Mesodermal cell (in vitro differentiated cells): ENCODE data around the gene GLT8D1.
A peak's percentile ranks its signal among the peaks of the same experiment; 100 is the strongest.
"Not testable (repeated sequence)": the region's sequence is repeated elsewhere in the genome, so short reads cannot be mapped to it uniquely, and the experiment has no call there.

ENCODE experiments used
- H3K27ac ChIP-seq: 2 replicates; pipeline ENCODE4 v1.7.0; 2013; ENCODE audit warnings: mild to moderate bottlenecking, low read depth, low read length, moderate library complexity; ENCODE audit not compliant: severe bottlenecking
- H3K36me3 ChIP-seq: 2 replicates; pipeline ENCODE4 v1.7.1; 2013; ENCODE audit warnings: mild to moderate bottlenecking, low read length, moderate library complexity; ENCODE audit not compliant: control insufficient read depth, insufficient read depth
- H3K4me1 ChIP-seq: one replicate; pipeline ENCODE4 v1.7.1; 2013; ENCODE audit warnings: mild to moderate bottlenecking, low read length; ENCODE audit not compliant: insufficient read depth, control insufficient read depth, poor library complexity, severe bottlenecking
- H3K4me3 ChIP-seq: 2 replicates; pipeline ENCODE4 v1.7.0; 2013; ENCODE audit warnings: low read length, control low read depth, mild to moderate bottlenecking; ENCODE audit not compliant: insufficient read depth, poor library complexity, severe bottlenecking; ENCODE audit errors: extremely low read depth
- H3K9me3 ChIP-seq: 2 replicates; pipeline ENCODE4 v1.7.1; 2013; ENCODE audit warnings: mild to moderate bottlenecking, low read length, moderate library complexity; ENCODE audit not compliant: control insufficient read depth
- WGBS, 2 experiments: methylation state at CpG; one replicate each; pipeline ENCODE4 v1.1.5; 2013; ENCODE audit warnings: missing lambda C conversion rate in 2 of 2; ENCODE audit not compliant: insufficient coverage in 2 of 2; 5-methylcytosine and 5-hydroxymethylcytosine counted together

GLT8D1 gene

GRCh38 chr3:52678265-52679198, 27.1 kb downstream of the GLT8D1 start:
- no peaks in the 10 kb centered on the region for H3K4me1 ChIP-seq
- 97 to 98% methylated on average over 4 of the region's 6 CpGs for WGBS, 2 experiments
- no peaks in the 10 kb centered on the region for H3K9me3 ChIP-seq
- no peak overlapping the region for H3K27ac ChIP-seq
- H3K4me3 ChIP-seq, result no peak overlapping the region
- peaks cover 72% of the 10 kb centered on the region for H3K36me3 ChIP-seq

- H3K4me3 ChIP-seq, H3K27ac ChIP-seq, H3K4me1 ChIP-seq, H3K9me3 ChIP-seq: not testable (repeated sequence)
- H3K36me3 ChIP-seq, result peaks cover 82% of the 10 kb centered on the region
- WGBS, 2 experiments, result 57 to 75% methylated on average over 1 of the region's 3 CpGs
Measured at GRCh38 chr3:52676201-52676600, 29.4 kb downstream of the GLT8D1 start.

- H3K27ac ChIP-seq, result peak overlapping the region; percentile 73
- H3K36me3 ChIP-seq, result peaks cover 68% of the 10 kb centered on the region
- H3K9me3 ChIP-seq, result no peaks in the 10 kb centered on the region
- H3K4me1 ChIP-seq, result peaks cover 12% of the 10 kb centered on the region
- no peak overlapping the region for H3K4me3 ChIP-seq
- WGBS, 2 experiments, result 100% methylated on average over 1 of the region's 1 CpG; no CpG with 5 or more reads in 1 of the 2 experiments
Measured at GRCh38 chr3:52671676-52672075, 33.9 kb downstream of the GLT8D1 start.

- Histone ChIP-seq H3K27ac (peak overlapping the region; percentile 73), H3K4me1 (peaks cover 12% of the 10 kb centered on the region), H3K9me3 (no peaks in the 10 kb centered on the region), H3K36me3 (peaks cover 68% of the 10 kb centered on the region), H3K4me3 (no peak overlapping the region)
- WGBS, 2 experiments, result 80 to 82% methylated on average over 1 to 4 of the region's 9 CpGs
Measured at GRCh38 chr3:52670621-52671521, 34.7 kb downstream of the GLT8D1 start.

GRCh38 chr3:52663098-52663497, 42.5 kb downstream of the GLT8D1 start:
- H3K36me3 ChIP-seq, result peaks cover 92% of the 10 kb centered on the region
- no peaks in the 10 kb centered on the region for H3K9me3 ChIP-seq
- WGBS, 2 experiments, result 86 to 100% methylated on average over 1 to 2 of the region's 3 CpGs

GRCh38 chr3:52660046-52660445, 45.5 kb downstream of the GLT8D1 start:
- H3K36me3 ChIP-seq, result peaks cover 95% of the 10 kb centered on the region
- H3K4me1 ChIP-seq, result no peaks in the 10 kb centered on the region
- WGBS, 2 experiments, result 70% methylated on average over 2 of the region's 3 CpGs; no CpG with 5 or more reads in 1 of the 2 experiments

More at GRCh38 chr3:52663098-52663497, 42.5 kb downstream of the GLT8D1 start:
- no peaks in the 10 kb centered on the region for H3K4me1 ChIP-seq
- H3K27ac ChIP-seq, result no peak overlapping the region
- no peak overlapping the region for H3K4me3 ChIP-seq

GRCh38 chr3:52655895-52656294, 49.7 kb downstream of the GLT8D1 start:
- Histone ChIP-seq H3K27ac (no peak overlapping the region), H3K9me3 (no peaks in the 10 kb centered on the region), H3K4me3 (no peak overlapping the region), H3K4me1 (no peaks in the 10 kb centered on the region), H3K36me3 (peaks cover 94% of the 10 kb centered on the region)
- 100% methylated on average over 2 of the region's 3 CpGs; no CpG with 5 or more reads in 1 of the 2 experiments for WGBS, 2 experiments

More at GRCh38 chr3:52660046-52660445, 45.5 kb downstream of the GLT8D1 start:
- Histone ChIP-seq H3K27ac (no peak overlapping the region), H3K9me3 (no peaks in the 10 kb centered on the region), H3K4me3 (no peak overlapping the region)

- no peak overlapping the region for H3K27ac ChIP-seq
- no peaks in the 10 kb centered on the region for H3K9me3 ChIP-seq
- H3K4me3 ChIP-seq, result no peak overlapping the region
- H3K4me1 ChIP-seq, result no peaks in the 10 kb centered on the region
- peaks cover 88% of the 10 kb centered on the region for H3K36me3 ChIP-seq
Measured at GRCh38 chr3:52651592-52651991, 54.0 kb downstream of the GLT8D1 start.

- H3K27ac ChIP-seq, result no peak overlapping the region
- H3K4me1 ChIP-seq, result no peaks in the 10 kb centered on the region
- no CpG with 5 or more reads among the region's 1 CpG for WGBS, 2 experiments
- H3K36me3 ChIP-seq, result peaks cover 80% of the 10 kb centered on the region
- H3K9me3 ChIP-seq, result no peaks in the 10 kb centered on the region
- H3K4me3 ChIP-seq, result no peak overlapping the region
Measured at GRCh38 chr3:52650439-52650838, 55.2 kb downstream of the GLT8D1 start.

GRCh38 chr3:52649461-52650210, 56.0 kb downstream of the GLT8D1 start:
- no peak overlapping the region for H3K4me3 ChIP-seq
- no peaks in the 10 kb centered on the region for H3K9me3 ChIP-seq
- H3K36me3 ChIP-seq, result peaks cover 80% of the 10 kb centered on the region
- H3K4me1 ChIP-seq, result no peaks in the 10 kb centered on the region
- no peak overlapping the region for H3K27ac ChIP-seq
- 96% methylated on average over 3 to 4 of the region's 5 CpGs for WGBS, 2 experiments
